GM12874 (cell line): ENCODE results near the gene BEAN1.

Source experiments
- CTCF ChIP-seq: IDR thresholded peaks from 2 replicates; pipeline ENCODE4 v1.5.1; 2011; ENCODE audit warnings: low read depth, mild to moderate bottlenecking, control low read depth, low read length, moderate library complexity; ENCODE audit not compliant: insufficient read depth

Gene BEAN1

GRCh38 chr16:66451548-66451947 lies 24.5 kb downstream of the BEAN1 start:
- no peak for TF ChIP-seq CTCF

GRCh38 chr16:66454751-66455150 lies 27.7 kb downstream of the BEAN1 start:
- no peak for TF ChIP-seq CTCF

GRCh38 chr16:66455970-66456369 lies 28.9 kb downstream of the BEAN1 start:
- TF ChIP-seq CTCF, result no peak

GRCh38 chr16:66457888-66458287 lies 30.8 kb downstream of the BEAN1 start:
- TF ChIP-seq CTCF, result no peak

GRCh38 chr16:66458292-66458691 lies 31.2 kb downstream of the BEAN1 start:
- no peak for TF ChIP-seq CTCF

- TF ChIP-seq CTCF, result no peak
Measured at GRCh38 chr16:66458853-66459252, 31.8 kb downstream of the BEAN1 start.

GRCh38 chr16:66459878-66460277 lies 32.8 kb downstream of the BEAN1 start:
- TF ChIP-seq CTCF, result no peak

GRCh38 chr16:66460703-66461102 lies 33.6 kb downstream of the BEAN1 start:
- no peak for TF ChIP-seq CTCF
